ENCODE data around the gene UBE3C.
A peak's percentile ranks its signal among the peaks of the same experiment; 100 is the strongest.
"Not testable (repeated sequence)": the region's sequence is repeated elsewhere in the genome, so short reads cannot be mapped to it uniquely, and the experiment has no call there.

The UBE3C gene

DNA sequence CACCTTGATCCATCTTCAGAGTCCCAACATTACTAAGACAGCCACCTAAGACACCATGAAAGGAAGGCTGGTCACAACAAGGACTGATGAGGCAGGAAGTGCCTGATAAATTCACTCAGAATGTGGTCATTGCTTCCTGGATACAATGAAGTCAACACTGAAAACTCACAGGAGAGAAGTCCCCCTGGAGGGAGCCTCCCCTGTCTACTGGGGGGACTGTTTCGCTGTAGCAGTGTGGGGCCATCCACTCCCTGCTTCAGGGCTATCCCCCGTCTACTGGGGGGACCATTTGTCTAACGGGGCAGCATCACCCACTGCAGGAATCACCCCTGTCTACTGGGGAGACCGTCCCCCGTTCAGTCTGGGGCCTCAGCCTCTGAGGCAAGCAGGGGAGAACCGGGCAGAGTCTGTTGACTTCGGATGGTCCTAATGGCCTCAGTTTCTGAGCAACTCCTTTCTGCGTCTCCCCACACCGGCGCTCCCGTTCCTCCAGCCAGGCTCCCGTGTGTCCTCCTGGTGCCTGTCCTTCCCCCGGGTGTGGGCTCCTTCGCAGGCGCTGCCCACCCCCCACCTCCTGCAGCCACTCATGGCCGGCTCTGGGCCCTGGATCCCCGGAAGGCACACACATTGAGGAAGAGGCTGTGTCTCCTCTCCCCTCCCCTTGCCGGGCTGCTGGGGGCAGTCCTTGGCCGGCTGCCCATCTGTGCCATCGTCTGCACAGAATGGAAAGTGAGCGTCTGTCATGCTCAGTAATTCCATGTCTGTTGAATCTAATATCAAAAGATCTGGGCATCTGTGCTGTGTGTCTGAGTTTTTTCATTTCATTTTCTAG is 138.2 kb downstream of the UBE3C start:
- Mint-ChIP-seq H3K4me1 (peaks cover 42% of the 10 kb centered on the region), H3K27ac (peak overlapping the region; percentile 56 to 84), H3K4me3 (peak overlapping the region; percentile 22 to 51), H3K9me3 (no peaks in the 10 kb centered on the region), H3K27me3 (peaks cover 32% of the 10 kb centered on the region)
- DNase-seq (peak in 1 of 2 donors; percentile 41), ATAC-seq (peak; percentile 71)

DNA sequence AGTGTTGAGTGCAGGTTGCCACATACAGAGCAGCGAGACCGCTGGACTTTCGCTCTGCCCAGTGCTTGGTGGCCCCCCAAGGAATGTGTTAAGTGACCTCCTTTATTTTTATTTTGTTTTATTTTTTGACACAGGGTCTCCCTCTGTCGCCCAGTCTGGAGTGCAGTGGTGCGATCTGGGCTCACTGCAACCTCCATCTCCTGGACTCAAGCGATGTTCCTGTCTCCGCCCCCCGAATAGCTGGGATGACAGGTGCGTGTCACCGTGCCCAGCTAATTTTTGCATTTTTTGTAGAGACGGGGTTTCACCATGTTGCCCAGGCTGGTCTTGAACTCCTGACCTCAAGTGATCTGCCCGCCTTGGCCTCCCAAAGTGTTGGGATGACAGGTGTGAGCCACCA is 138.8 kb downstream of the UBE3C start:
- Mint-ChIP-seq H3K4me3 (peak overlapping the region in 1 of 2 donors; percentile 51), H3K27me3 (peaks cover 38% of the 10 kb centered on the region), H3K4me1 (peaks cover 42% of the 10 kb centered on the region), H3K27ac (peak overlapping the region in 1 of 2 donors; percentile 58)
- not testable (repeated sequence) for H3K9me3 Mint-ChIP-seq, DNase-seq, ATAC-seq

DNA sequence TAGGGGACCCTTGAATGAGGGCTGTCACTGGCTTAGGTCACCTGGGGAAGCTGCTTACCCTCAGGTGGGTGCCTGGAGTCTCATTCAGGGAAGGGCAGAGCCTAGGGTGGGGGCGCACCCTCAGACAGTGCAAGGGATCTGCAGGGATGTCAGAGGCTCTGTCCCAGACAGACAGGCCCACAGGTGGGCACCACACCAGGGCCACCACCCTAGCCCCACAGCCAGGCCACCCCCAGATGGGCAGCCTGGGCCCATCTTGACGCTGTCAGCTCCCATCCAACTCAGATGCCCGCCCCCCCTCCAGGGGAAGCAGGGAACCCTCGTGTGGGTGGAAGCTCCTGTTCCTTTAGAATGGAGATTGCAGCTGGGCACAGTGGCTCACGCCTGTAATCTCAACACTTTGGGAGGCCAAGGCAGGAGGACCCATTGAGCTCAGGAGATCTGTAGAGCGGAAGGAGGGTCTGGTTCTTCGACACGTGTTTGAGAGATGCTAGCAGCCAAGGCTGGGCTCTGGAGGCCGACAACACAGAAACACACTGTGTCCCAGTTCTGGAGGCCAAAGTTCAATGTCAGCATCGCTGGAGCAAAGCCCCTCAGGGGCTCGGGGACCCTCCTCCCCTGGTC is 139.6 kb downstream of the UBE3C start:
- ATAC-seq (no peak), DNase-seq (no peak)
- Mint-ChIP-seq H3K27me3 (peaks cover 38% of the 10 kb centered on the region), H3K9me3 (no peaks in the 10 kb centered on the region), H3K27ac (peak overlapping the region in 1 of 2 donors; percentile 5), H3K4me3 (peak overlapping the region in 1 of 2 donors; percentile 21), H3K4me1 (peaks cover 39% of the 10 kb centered on the region)

DNA sequence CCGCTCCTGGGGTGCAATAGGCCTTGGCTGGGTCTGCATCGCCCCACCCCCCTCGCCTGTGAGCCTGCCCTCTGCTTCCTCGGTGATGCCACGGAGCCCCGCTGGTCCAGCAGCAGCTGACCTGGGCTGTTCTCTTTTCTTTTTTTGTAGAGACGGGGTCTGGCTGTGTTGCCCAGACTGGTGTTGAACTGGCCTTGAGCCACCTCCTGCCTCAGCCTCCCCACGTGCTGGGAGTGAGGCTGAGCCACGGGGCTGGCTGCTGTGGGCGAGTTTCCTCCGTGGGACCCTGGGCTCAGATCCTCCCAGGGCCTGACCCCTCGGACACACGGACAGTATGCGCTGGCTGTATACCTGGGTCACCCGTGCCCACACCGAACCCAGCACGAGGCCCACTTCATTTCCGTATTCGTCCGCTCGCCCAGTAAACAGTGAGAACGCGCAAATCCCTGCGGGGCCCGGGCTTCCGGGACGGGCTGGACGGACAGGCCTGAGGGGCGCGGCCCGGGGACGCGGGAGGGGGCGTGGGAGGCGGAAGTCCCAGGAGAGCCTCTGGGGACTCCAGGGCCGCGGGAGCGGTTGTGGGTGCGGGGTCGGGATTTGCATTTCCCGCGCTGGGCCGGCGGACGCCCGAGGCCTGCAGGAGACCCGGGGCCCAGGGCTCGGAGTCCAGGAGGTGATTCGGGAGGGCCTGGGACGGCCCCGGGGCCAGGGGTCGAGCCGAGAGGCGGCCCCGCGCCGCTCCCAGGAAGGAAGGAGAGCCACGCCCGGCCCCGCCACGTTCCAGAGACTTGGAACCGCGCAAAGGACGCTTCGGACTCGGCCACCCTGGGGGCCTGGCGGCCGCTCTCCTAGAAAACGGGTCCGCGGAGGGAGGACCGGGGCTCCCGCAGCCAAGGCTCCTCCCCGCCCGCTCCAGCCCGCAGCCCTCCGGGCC is 140.3 kb downstream of the UBE3C start:
- Mint-ChIP-seq H3K4me3 (no peak overlapping the region), H3K9me3 (peaks cover 0 to 5% of the 10 kb centered on the region in 2 donors), H3K27ac (no peak overlapping the region), H3K27me3 (peaks cover 38% of the 10 kb centered on the region), H3K4me1 (peaks cover 33% of the 10 kb centered on the region)
- no peak for ATAC-seq
- no peak for DNase-seq

DNA sequence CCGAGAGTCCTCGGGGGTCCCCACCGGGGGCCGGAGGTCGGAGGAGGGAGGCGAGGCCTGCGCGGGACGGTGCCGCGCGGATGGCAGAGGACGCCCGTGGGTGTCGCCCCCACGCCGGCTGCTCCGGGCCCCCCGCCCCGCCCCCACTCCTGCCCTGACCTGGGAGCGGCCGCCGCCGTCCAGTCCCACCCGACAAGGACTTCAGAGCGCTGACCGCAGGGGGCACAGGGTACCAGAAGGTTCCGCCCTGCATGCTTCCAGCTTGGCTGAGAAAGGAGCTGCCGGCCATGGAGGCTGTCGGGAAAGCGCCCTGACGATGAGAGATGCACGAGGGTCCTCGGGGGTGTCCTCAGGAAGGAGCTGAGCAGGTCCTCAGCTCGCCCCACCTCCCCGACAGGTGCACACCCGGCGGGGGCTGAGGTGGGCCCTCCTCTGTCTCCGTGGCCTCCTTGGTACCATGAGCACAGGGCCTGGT is 141.1 kb downstream of the UBE3C start:
- peak overlapping the region in 1 of 2 donors; percentile 42 for H3K4me3 Mint-ChIP-seq
- no peak for DNase-seq
- peaks cover 33% of the 10 kb centered on the region for H3K4me1 Mint-ChIP-seq
- no peak for ATAC-seq
- peaks cover 38% of the 10 kb centered on the region for H3K27me3 Mint-ChIP-seq
- peak overlapping the region in 1 of 2 donors; percentile 19 for H3K27ac Mint-ChIP-seq
- H3K9me3 Mint-ChIP-seq, result peaks cover 0 to 12% of the 10 kb centered on the region in 2 donors

- Mint-ChIP-seq H3K4me1 (peaks cover 33% of the 10 kb centered on the region), H3K4me3 (peak overlapping the region in 1 of 2 donors; percentile 42), H3K9me3 (peaks cover 0 to 12% of the 10 kb centered on the region in 2 donors), H3K27me3 (peaks cover 38% of the 10 kb centered on the region), H3K27ac (peak overlapping the region in 1 of 2 donors; percentile 42)
- DNase-seq (no peak), ATAC-seq (no peak)
These were observed 141.6 kb downstream of the UBE3C start for GRCh38 chr7:157280216-157280841.

GRCh38 chr7:157281221-157281998 is 142.7 kb downstream of the UBE3C start:
- Mint-ChIP-seq H3K27me3 (peaks cover 38% of the 10 kb centered on the region), H3K27ac (no peak overlapping the region), H3K9me3 (peaks cover 0 to 12% of the 10 kb centered on the region in 2 donors), H3K4me3 (no peak overlapping the region), H3K4me1 (peaks cover 30% of the 10 kb centered on the region)
- ATAC-seq (no peak), DNase-seq (no peak)

GRCh38 chr7:157282141-157282801 is 143.5 kb downstream of the UBE3C start:
- no peak for ATAC-seq
- no peak overlapping the region for H3K27ac Mint-ChIP-seq

DNA sequence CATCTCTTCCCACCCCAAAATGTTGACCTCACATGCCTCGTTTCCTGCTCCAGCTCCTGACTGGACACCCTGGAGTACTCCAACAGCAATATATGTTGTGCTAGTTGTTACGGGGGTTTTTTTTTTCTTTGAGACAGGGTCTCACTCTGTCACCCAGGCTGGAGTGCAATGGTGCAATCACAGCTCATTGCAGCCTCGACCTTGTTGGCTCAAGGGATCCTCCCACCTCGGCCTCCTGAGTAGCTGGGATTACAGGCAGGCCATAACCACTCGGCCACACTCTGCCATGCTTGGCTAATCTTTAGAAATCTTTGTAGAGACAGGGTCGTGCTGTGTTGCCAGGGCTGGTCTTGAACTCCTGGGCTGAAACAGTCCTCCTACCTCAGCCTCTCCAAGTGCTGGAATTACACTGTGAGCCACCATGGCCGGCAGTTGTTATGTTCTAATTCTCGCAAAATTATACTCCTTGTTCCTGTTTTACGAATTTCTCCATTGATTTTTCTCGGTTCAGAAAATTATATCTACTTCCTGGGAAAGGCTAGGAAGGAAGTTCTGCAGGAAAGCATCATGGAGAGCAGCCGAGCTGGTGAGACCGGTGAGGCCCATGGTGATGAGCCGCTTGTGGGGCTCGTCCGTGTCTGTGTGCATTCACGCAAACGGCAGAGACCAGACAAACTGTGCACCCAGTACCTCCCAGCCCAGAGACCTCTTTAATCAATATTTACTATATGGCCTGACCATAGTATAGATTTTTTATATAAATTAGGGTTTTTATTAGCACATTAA is 145.7 kb downstream of the UBE3C start:
- no peak overlapping the region for H3K4me3 Mint-ChIP-seq
- H3K27ac Mint-ChIP-seq, result no peak overlapping the region
- DNase-seq (no peak), ATAC-seq (no peak)
- H3K9me3 Mint-ChIP-seq, result peaks cover 0 to 12% of the 10 kb centered on the region in 2 donors
- peaks cover 26% of the 10 kb centered on the region for H3K27me3 Mint-ChIP-seq
- peaks cover 7% of the 10 kb centered on the region for H3K4me1 Mint-ChIP-seq

More at GRCh38 chr7:157282141-157282801, 143.5 kb downstream of the UBE3C start:
- Mint-ChIP-seq H3K4me3 (no peak overlapping the region), H3K9me3 (peaks cover 0 to 12% of the 10 kb centered on the region in 2 donors), H3K4me1 (peaks cover 21% of the 10 kb centered on the region), H3K27me3 (peaks cover 38% of the 10 kb centered on the region)
- no peak for DNase-seq

DNA sequence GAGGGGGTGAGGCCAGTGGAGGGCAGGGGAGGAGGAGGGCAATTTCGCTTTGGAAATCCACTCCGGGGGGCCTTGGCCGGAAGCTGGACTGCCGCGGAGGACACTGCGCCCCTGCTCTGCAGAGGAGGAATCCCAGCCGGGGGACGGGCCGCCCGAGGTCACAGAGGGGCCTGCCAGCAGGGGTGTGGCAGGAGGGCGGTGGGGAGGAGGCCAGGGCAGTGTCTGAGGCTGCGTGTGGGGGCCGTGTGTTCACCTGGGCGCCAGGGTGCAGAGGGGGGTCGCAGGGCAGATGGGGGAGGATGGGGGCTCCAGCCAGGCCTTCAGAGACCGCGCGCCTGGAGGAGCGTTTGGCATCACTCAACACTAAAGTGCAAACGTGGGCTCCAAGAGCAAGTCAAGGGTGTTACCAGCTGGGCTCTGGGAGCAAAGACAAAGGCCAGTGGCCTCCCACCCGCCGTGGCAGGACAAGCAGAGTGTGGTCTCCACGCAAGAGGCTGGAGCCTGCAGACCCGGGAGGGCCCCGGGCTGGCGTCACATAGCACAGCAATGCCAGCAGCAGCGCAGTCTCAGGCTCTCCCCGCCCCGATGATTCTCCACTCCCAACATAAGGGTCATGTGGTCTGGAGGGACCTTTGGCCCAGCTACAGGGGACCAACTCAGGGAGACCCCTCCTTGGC is 152.8 kb downstream of the UBE3C start:
- Mint-ChIP-seq H3K27ac (no peak overlapping the region), H3K9me3 (no peaks in the 10 kb centered on the region), H3K4me1 (no peaks in the 10 kb centered on the region), H3K27me3 (no peaks in the 10 kb centered on the region), H3K4me3 (no peak overlapping the region)
- DNase-seq (no peak), ATAC-seq (peak; percentile 39)

DNA sequence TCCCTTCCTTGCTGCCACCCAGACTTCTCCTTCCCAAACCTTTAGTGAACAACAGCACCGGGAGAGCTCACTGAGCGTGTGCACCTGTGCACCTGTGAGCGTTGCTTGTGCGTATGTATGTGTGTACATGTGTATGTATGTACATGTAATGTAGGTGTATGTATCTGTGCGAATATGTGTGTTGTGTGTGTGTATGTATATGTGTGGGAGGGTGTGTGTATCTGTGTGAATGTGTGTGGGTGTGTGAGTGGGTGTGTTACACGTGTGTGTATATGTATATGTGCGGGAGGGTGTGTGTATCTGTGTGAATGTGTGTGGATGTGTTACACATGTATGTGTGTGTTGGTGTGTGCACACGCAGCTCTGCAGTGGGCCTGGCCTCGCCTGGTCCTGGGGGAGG is 153.5 kb downstream of the UBE3C start:
- no peaks in the 10 kb centered on the region for H3K27me3 Mint-ChIP-seq
- ATAC-seq (peak; percentile 19), DNase-seq (no peak)
- H3K4me1 Mint-ChIP-seq, result no peaks in the 10 kb centered on the region
- peak overlapping the region in 1 of 2 donors; percentile 47 for H3K27ac Mint-ChIP-seq
- H3K9me3 Mint-ChIP-seq, result no peaks in the 10 kb centered on the region
- H3K4me3 Mint-ChIP-seq, result no peak overlapping the region

GRCh38 chr7:157292770-157293412 is 154.2 kb downstream of the UBE3C start:
- Mint-ChIP-seq H3K27ac (no peak overlapping the region), H3K9me3 (no peaks in the 10 kb centered on the region), H3K4me3 (no peak overlapping the region), H3K4me1 (peaks cover 3% of the 10 kb centered on the region), H3K27me3 (no peaks in the 10 kb centered on the region)
- DNase-seq (no peak), ATAC-seq (peak; percentile 13)
